Lower leg skin (tissue), 3 donors: ENCODE results near the gene S1PR3.

Experiments used
- POLR2A ChIP-seq, 2 donors: fragments of 450-650 bp; IDR thresholded peaks; one replicate each; pipeline ENCODE4 v1.6.1; 2016 to 2017; ENCODE audit warnings: antibody characterized with exemption in 2 of 2, mild to moderate bottlenecking in 1 of 2, moderate library complexity in 1 of 2
- TF ChIP-seq, protein P1 (sequence below), 3 donors: fragments of 450-650 bp; IDR thresholded peaks; one replicate each; pipeline ENCODE4 v1.5.1; 2016; ENCODE audit warnings: antibody characterized with exemption in 3 of 3, mild to moderate bottlenecking in 3 of 3, moderate library complexity in 2 of 3

DNA sequence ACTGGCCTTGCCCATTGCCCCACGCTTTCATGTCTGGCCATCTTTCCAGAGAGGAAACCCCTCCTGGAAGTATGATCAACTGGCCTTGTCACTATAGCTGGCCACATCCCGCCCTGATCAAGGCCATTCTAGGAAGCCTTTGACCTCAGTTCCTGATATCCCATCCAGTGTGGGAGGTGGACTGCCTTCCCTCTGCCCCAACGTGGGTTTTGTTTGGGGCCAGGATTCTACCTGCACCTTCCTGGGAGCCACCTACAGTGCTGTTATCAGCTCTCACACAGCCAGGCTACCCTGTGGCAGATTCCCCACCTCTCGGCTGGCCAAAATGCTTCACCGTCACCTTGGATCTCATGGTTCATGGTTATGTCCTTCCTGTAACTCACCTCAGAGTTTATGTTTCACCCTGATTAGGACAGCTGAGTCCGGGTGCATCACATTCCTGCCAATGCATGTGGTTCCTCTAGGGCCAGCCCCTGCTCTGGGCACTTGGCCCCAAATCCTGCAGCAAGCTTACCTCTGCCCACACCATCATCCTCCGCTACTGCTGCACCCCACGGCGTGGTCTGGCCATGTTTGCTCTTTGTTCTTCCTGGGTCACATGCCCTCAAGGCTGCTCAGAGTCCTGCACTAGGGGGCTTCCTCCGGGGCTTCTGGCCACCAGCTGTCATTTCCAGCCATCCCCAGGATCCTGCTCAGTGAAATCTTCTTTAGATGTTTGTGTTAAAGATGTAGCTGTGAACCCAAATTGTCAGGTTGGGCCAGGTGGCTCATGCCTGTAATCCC lies 24.2 kb upstream of the S1PR3 start:
- TF ChIP-seq, protein P1, sequence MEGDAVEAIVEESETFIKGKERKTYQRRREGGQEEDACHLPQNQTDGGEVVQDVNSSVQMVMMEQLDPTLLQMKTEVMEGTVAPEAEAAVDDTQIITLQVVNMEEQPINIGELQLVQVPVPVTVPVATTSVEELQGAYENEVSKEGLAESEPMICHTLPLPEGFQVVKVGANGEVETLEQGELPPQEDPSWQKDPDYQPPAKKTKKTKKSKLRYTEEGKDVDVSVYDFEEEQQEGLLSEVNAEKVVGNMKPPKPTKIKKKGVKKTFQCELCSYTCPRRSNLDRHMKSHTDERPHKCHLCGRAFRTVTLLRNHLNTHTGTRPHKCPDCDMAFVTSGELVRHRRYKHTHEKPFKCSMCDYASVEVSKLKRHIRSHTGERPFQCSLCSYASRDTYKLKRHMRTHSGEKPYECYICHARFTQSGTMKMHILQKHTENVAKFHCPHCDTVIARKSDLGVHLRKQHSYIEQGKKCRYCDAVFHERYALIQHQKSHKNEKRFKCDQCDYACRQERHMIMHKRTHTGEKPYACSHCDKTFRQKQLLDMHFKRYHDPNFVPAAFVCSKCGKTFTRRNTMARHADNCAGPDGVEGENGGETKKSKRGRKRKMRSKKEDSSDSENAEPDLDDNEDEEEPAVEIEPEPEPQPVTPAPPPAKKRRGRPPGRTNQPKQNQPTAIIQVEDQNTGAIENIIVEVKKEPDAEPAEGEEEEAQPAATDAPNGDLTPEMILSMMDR (IDR thresholded peaks at IDR 0.05) = no peak
- no peak for TF ChIP-seq POLR2A (IDR thresholded peaks at IDR 0.05)
